ENCODE data around the gene B3GAT3. TPM values are rescaled to one million over a fixed set of nuclear protein-coding genes. Genes with fewer than 3 reads are reported as not detected.

The B3GAT3 gene
- total and polyA plus RNA-seq, 2 donors (not counting 3 experiments of a cell fraction or from before 2014, with no cell fraction given), result 31.6 to 37.2 TPM

DNA sequence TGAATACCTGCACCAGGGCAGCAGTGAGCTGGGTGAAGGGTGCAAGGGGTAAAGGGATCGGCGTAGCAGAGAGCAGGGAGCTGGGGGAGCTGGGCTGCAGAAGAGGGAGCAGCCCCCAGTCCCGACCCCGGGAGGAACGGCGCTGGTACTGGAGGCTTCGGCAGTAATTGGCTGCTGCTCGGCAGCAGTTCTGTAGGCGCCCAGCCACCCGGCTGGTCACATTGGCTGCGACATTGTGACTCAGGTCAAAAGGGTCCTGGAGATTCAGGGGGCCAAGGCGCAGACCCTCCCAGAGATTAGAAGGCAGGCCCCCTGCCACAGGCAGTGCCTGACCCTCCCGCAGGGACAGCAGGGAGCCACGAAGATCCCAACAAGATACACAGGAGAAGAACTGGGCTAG, 45.9 kb downstream of the B3GAT3 start:
- peak overlapping the region; percentile 99 for H3K27ac ChIP-seq (ENCODE audit: insufficient read depth, low read depth, low read length)
- no peaks in the 10 kb centered on the region for H3K9me3 ChIP-seq (replicated peaks; ENCODE audit: control insufficient read depth, insufficient read depth, low read length)
- no peak overlapping the region for H2AFZ ChIP-seq (ENCODE audit: low read depth, low read length)
- ChIA-PET CTCF (interaction anchor here (0.8 to 2.8 kb wide), 4 partner anchors 13 to 151 kb away, joined by 3 to 17 read pairs (median 6); partner anchors contain the start of gene TUT1), POLR2A (interaction anchor here (5.7 kb wide), 1 partner anchor 16 kb away, joined by 75 read pairs; the partner anchor contains the start of gene TUT1)
- peaks cover 48% of the 10 kb centered on the region for H3K79me2 ChIP-seq (ENCODE audit: control insufficient read depth, insufficient read depth, low read length)
- H3K4me1 ChIP-seq (ENCODE audit: control insufficient read depth, extremely low read depth, insufficient read depth, low read length), result peaks cover 57% of the 10 kb centered on the region
- BruUV-seq (replicated peaks), result no TSS peak
- dilution Hi-C loops (cut with MboI; ENCODE audit: extremely low pct_ligation_motif_present, low sequenced_read_pairs) (no loop called here), intact Hi-C loops (cut with micrococcal nuclease) (no loop called here)
- no peaks in the 10 kb centered on the region for H3K27me3 ChIP-seq (ENCODE audit: control insufficient read depth in 2 of 2, insufficient read depth in 2 of 2, low read length in 2 of 2)
- H3K36me3 ChIP-seq (ENCODE audit: control insufficient read depth in 2 of 2, extremely low read depth in 1 of 2, insufficient read depth in 2 of 2, low read length in 2 of 2), result peaks cover 8 to 12% of the 10 kb centered on the region in 2 experiments
- DNase-seq (ENCODE audit: low read depth, low spot score) (no peak), FAIRE-seq (no peak)
- no peaks in the 10 kb centered on the region for H4K20me1 ChIP-seq (replicated peaks; ENCODE audit: control insufficient read depth, extremely low read depth, insufficient read depth, low read length)
- peak overlapping the region; percentile 93 for H3K9ac ChIP-seq (replicated peaks; ENCODE audit: extremely low read depth, insufficient read depth, low read length)
- peak overlapping the region; percentile 62 for H3K4me2 ChIP-seq (ENCODE audit: insufficient read depth, low read length)
- no peaks in the 10 kb centered on the region for H3K9me1 ChIP-seq (replicated peaks; ENCODE audit: control insufficient read depth, extremely low read depth, insufficient read depth, low read length)
- peak overlapping the region in 2 of 3 experiments; percentile 50 to 73 for H3K4me3 ChIP-seq (replicated peaks in 1 of 3; ENCODE audit: insufficient read depth in 1 of 3, low read depth in 1 of 3, low read length in 3 of 3)
- TF ChIP-seq, protein P1, sequence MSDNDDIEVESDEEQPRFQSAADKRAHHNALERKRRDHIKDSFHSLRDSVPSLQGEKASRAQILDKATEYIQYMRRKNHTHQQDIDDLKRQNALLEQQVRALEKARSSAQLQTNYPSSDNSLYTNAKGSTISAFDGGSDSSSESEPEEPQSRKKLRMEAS (IDR thresholded peaks at IDR 0.05; ENCODE audit: insufficient read depth, insufficient read length), result no peak
- no peak for TF ChIP-seq POLR2A (IDR thresholded peaks at IDR 0.05; ENCODE audit: low read depth, low read length)
- TF ChIP-seq MYC (IDR thresholded peaks at IDR 0.05; ENCODE audit: low read depth, low read length), result no peak
- TF ChIP-seq GATA2 (IDR thresholded peaks at IDR 0.05; ENCODE audit: insufficient read depth, insufficient read length, low read depth, low read length), result no peak
- TF ChIP-seq EZH2 (IDR thresholded peaks at IDR 0.05; ENCODE audit: borderline replicate concordance, low read depth, low read length, severe bottlenecking), result no peak
- no peak for TF ChIP-seq FOS (IDR thresholded peaks at IDR 0.05; ENCODE audit: borderline replicate concordance, insufficient read depth, low read length)
- TF ChIP-seq JUN (IDR thresholded peaks at IDR 0.05; ENCODE audit: borderline replicate concordance, insufficient read depth, insufficient read length, low read depth), result no peak
- TF ChIP-seq POLR2AphosphoS5 (IDR thresholded peaks at IDR 0.05; ENCODE audit: insufficient read depth, low read depth, low read length), result no peak
- TF ChIP-seq, protein P2, sequence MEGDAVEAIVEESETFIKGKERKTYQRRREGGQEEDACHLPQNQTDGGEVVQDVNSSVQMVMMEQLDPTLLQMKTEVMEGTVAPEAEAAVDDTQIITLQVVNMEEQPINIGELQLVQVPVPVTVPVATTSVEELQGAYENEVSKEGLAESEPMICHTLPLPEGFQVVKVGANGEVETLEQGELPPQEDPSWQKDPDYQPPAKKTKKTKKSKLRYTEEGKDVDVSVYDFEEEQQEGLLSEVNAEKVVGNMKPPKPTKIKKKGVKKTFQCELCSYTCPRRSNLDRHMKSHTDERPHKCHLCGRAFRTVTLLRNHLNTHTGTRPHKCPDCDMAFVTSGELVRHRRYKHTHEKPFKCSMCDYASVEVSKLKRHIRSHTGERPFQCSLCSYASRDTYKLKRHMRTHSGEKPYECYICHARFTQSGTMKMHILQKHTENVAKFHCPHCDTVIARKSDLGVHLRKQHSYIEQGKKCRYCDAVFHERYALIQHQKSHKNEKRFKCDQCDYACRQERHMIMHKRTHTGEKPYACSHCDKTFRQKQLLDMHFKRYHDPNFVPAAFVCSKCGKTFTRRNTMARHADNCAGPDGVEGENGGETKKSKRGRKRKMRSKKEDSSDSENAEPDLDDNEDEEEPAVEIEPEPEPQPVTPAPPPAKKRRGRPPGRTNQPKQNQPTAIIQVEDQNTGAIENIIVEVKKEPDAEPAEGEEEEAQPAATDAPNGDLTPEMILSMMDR (IDR thresholded peaks at IDR 0.05; ENCODE audit: extremely low read depth in 1 of 2, insufficient read depth in 1 of 2, low read depth in 1 of 2, low read length in 2 of 2), result no peak

Measured in endothelial cell of umbilical vein (primary cell).